Measurements from ENCODE around the gene LY6G6F.

The LY6G6F gene

GRCh38 chr6:31676904-31677303 is 29.8 kb upstream of the LY6G6F start:
- DNase-seq: no peak

- DNase-seq: no peak
Measured at GRCh38 chr6:31677955-31678354, 28.7 kb upstream of the LY6G6F start.

DNA sequence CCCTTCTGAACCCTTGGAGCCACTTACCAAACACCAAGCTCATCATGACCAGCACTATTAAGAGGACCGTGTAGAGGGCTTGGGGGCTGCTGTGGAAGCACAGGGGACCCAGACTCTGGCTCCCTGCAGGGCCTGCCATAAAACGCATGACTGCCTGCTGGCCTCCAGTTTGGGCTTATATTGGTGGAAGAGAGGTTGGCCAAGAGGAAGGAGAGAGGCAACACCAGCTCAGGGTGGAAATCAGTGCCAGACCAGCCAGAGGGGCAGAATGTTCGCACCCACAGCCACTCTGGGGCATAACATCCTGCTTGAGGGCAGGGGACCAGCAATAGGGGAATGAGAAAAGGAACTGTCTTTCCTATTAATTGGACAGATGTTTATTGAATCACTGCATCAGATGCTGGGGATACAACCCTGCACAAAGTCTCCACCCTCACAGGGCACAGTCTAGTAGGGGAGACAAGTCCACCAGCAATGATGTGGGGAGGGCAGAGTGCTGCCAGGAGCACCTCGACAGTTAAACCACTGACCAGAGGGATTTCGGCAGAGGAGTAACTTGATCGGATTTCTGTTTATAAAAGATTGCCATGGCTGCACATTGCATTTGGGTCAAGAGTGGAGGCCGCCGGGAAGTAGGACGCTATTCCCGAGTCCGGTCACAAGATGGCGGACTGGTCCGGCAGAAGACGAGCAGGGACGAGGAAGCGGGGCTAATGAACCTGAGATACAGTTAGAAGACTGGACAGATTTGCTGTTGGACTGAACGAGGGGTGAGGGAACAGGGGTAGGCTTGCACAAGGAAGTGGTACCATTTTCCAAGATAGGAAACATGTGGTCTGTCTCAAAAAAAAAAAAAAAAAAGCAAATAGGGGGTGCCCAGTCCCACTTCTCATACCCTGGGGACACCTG is 26.2 kb upstream of the LY6G6F start, which contains the start of gene LY6G5C:
LY6G5C (minus strand) TSS at position 842 of the 909 bp plus-strand sequence; CDS start at position 148, 694 bp downstream.
- DNase-seq: peak; percentile 83 to 86 (median 84)

DNA sequence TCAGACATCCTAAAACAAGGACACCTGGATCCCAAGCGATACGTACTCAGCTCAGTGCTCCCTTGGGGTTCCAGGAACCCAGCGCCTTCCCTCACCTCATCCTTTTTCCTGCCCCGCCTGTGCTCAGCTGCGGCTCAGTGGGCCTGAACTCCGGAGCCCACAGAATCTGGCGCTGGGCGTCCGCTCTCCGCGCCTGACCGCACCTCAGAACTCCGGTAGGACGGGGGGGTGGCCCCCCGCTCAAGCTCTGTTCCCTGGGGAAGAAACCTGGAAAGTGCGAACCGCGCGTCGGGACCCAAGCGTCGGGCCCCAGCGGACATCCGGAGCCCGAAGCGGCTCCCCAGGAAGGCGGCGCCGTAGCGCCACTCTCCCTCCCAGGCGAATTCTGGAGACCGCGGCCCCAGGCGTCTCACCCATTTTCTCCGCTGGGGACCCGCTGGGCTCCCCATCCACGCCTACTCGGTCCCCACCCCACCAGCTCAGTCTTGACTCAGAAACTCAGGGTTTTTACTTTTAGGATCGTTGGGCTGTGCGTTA is 25.5 kb upstream of the LY6G6F start:
- DNase-seq: peak; percentile 58 to 83 (median 72)

- DNase-seq: no peak
Measured at GRCh38 chr6:31683591-31683990, 23.1 kb upstream of the LY6G6F start.

GRCh38 chr6:31686483-31686882 is 20.2 kb upstream of the LY6G6F start:
- no peak for DNase-seq

GRCh38 chr6:31687321-31687720 is 19.3 kb upstream of the LY6G6F start:
- no peak for DNase-seq

DNA sequence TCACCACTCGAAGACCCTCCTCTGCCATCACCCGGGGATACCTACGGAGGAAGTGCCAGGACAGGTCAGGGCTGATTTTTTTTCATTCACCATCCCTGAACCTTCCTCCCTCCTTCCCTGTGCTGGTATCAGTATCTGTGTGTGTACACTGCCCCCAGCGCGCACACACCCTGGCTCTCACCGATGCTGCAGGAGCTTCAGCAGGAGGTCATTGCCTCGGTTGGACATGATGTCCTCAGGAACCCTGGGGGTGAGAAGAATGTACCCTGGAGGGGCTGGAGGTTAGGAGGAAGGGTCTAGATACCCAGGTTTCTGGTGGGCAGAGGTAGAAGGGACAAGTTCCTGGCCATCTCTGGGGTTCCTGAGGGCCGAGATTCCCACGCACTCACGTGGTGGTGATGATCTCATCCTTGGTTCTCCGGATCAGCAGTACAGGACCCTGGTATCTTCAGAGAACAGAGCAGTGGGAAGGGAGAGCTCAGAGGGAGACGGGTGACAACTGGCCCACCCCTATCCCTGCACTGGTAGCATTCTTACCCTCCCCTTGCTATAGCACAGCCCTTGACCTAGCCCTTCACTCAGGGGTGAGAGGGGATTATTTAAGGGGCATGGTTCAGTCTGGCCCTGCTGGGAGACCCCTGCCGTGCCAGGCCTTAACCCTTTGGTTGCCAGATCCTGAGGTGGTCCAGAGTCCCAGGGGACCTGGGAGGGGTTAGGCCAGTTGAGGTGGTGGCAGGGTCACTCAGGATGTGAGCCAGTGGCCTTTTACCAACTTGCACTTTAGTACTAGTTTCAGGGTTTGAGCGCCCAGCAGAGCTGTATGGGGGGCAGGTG is 18.6 kb upstream of the LY6G6F start:
- no peak for DNase-seq

DNA sequence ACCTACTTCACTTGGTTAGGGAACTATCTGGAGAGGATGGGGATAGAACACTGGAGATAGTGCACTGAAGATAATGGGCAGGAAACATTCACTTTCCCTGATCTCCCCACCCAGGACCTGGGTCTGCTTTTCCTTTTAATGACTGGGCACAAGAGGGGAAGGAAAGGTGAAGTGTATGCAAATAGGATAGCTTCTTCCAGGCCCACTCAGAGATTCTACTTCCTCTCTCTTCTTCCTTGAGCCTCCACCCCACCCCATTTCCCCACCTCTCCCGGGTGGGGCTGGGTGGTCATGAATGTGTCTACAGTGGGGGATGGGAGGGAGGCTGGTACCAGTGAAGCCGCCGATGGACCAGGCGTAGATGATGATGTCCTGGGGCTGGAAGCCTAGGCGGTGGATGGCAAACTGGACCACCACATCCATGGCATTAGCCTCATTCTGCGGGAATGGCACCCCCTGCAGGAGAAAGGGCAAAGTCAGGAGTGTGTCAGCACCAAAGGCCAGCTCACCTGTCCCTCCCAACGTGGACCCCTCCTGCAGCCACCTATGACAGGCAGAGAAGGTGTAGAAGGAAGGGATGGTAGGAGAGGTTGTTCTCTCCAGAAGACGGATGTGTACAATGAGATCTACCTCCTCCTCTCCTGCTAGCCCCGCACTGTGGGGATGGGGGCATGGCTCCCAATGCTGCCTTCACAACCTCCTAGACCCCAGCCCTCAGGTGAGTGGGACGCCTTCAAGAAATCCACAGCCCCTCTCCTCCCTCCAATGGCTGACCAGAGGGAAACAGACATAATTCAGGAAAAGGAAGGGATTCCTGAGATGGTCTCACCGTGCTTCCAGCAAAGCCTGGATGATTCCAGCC is 17.2 kb upstream of the LY6G6F start:
- DNase-seq: peak in 2 of 3 donors; percentile 6 to 28

DNA sequence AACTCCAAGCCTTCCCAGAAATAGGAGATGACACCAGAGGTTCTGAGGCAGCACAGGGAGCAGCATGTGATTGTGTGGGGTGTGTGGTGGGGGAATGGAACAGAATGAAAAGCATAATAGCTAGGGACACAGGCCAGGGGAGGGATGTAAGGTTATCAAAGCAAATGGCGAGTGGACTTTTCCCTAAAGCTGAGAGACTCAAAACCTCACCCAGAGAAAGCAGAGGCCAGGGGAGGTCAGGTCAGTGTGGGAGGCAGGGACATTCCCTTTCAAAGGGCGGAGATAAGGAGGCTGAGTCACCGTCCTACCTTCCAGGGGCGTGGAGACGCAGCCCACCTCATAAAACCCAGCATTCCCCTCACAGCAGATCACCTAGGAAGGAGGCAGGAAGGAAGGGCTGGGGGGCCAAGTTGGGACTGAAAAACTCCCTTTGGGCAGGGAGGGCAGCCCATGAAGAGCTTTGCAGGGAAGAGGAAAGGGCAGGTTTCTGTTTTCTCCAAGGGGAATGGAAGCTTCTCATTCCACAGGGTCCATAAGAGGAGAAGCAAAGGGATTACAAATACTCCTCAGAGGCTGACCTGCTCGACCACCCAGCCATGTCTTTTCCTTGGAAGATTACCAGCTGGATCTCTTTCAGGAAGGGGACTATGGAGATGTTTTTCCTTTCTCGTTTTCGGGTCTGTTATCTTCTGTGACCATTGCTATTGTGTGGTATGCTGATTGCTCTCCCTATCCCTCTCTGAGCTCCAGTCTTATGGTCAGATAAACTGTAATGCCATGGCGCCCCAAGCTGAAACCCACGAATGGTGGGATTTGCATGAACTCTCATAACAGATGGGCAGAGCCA is 16.2 kb upstream of the LY6G6F start:
- peak in 2 of 3 donors; percentile 25 to 27 for DNase-seq

DNA sequence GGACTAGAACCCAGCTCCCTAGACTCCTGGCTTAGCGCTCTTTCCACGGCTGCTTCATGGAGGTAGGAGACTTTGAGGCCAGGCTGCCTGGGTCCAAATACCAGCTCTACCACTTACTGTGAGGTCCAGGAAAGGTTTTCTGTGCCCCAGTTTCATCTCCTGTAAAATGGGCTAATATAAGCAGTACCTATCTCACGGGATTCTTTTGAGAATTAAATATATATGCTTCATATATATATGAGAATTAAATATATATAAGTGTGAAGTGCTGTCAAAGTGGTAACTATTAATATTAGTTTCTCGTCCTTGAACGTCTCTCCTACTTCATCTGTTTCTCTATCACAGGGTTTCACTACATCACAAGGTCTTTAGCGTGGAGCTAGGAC is 15.6 kb upstream of the LY6G6F start:
- DNase-seq: no peak

DNA sequence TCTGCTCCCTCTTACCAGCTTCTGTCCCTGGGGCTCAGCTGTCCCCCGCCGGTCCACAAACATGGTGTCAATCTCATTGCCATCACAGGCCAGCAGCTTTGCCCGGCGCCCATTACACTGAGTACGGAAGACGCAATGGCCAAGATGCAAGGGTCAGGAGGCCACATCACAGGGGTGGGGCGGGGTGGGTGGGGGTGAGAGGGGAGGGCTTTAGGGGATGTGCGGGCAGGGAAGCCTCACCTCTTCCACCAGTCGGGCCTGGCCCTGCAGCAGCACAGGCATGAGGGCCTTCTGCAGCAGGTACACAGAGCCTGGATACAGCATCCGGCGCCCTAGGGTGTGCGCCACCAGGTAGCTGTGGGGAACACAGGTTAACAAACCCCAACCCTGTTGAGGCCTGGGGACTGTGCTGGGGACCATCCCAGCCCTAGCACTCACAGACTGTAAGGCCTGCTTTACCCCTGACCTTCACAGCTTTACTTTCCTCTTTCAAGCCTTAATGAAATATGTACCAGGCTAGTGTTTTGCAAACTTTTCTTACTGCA is 15.0 kb upstream of the LY6G6F start:
- no peak for DNase-seq

DNA sequence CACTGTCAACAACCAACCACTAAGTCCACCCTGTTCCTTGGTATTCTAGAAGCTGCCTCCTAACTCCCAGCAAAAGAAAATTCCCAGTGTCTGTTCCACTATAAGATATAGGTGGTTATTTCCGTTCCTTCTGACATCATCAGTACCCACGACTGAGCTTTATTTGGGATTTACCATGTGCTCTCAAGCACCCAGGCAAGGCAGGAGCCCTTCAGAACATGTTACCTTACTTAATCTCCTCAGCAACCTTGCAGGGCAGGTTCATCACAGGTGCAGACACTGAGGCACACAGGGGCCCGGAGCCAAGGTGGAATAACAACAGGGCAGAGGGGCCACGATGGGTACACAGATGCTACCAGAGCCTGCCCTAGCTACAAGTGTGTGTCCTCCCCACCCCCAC is 14.3 kb upstream of the LY6G6F start:
- DNase-seq: no peak

GRCh38 chr6:31692886-31693285 is 13.8 kb upstream of the LY6G6F start:
- no peak for DNase-seq

- no peak for DNase-seq
Measured at GRCh38 chr6:31693535-31693934, 13.1 kb upstream of the LY6G6F start.

GRCh38 chr6:31697555-31697954 is 9.1 kb upstream of the LY6G6F start:
- peak; percentile 18 to 41 (median 32) for DNase-seq

DNA sequence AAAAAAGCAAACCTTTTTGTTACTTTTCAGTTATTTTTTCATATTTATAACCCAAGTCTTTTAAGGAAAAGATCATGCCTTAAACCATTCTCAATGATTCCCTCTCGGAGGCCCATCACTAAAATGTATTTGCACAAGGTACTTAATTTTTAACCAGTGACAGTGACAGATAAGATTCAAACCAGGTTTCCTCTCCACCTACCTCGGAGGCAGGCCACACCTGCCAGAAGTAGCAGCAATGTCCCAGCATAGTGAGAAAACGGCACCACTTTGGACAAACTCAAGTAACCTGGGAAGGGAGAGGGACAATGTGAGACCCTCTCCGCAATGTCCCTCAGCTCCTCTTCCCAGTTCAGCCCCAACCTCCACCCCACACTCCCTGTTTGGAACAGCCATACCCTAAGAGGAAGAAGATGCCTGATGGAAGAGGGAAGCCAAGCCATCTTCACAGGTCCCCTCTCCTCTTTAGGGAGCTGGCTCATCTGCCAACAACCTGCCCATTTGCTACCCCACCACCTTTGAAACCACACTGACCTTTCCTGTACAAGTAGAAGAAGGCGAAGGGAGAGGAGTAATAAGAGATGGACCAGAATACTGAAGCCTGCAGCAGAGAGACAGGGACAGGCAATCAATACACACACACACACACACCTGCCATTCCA is 5.8 kb upstream of the LY6G6F start:
- no peak for DNase-seq

GRCh38 chr6:31701666-31702404 is 4.8 kb upstream of the LY6G6F start:
- DNase-seq: peak; percentile 25 to 46 (median 42)

DNA sequence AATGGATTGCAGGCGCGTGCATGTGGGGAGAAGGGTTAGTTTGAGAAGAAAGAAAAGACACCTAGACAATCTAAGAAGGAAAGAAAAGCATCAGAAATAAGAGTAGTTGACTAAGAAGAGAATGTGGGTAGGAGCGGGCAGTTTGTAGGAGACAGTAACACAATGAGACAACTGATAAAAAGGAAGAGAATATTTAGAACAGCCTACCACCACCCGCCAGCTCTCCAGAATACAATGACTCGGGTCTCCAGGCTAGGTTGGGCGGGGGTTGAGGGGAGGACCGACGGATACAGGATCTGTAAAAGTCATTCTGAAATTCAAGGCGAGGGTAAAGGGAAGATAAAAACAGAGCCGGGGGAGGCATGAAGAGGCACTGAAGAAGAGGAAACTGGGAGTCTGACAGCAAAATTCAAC is 4.3 kb upstream of the LY6G6F start:
- no peak for DNase-seq
